SK-N-SH treated with all-trans-retinoic acid at 6 μM for 48 hours (cell line): Measurements from ENCODE around the gene TMC5.

Source experiments
- ATAC-seq: fragments of 200-7000 bp; cut with Tn5 transposase; 3 replicates; pipeline ENCODE4 v1.9.1; 2020; ENCODE audit warnings: mild to moderate bottlenecking, moderate library complexity
- ARNTL ChIP-seq: fragments of 450-650 bp; formaldehyde crosslinking; IDR thresholded peaks from 2 replicates; pipeline ENCODE4 v1.5.0; 2020; ENCODE audit warnings: low read depth, mild to moderate bottlenecking, moderate library complexity, borderline replicate concordance
- BACH2 ChIP-seq: fragments of 250-450 bp; sonication (Bioruptor Pico); IDR thresholded peaks from 2 replicates; pipeline ENCODE4 v1.9.0; 2021; ENCODE audit warnings: mild to moderate bottlenecking, borderline replicate concordance
- CSDC2 ChIP-seq: fragments of 250-450 bp; sonication (Bioruptor Pico); IDR thresholded peaks from 2 replicates; pipeline ENCODE4 v1.5.0; 2020; ENCODE audit warnings: mild to moderate bottlenecking, moderate library complexity
- ESRRG ChIP-seq: fragments of 250-450 bp; sonication (Bioruptor Pico); IDR thresholded peaks from 2 replicates; pipeline ENCODE4 v1.6.1; 2021; ENCODE audit warnings: mild to moderate bottlenecking
- GLIS3 ChIP-seq: fragments of 250-450 bp; sonication (Bioruptor Pico); IDR thresholded peaks from 2 replicates; pipeline ENCODE4 v1.5.0; 2020; ENCODE audit warnings: mild to moderate bottlenecking, moderate library complexity
- ISL1 ChIP-seq: fragments of 250-450 bp; sonication (Bioruptor Pico); IDR thresholded peaks from 2 replicates; pipeline ENCODE4 v2.1.2; 2022; ENCODE audit warnings: mild to moderate bottlenecking, moderate library complexity
- OSR1 ChIP-seq: fragments of 250-450 bp; sonication (Bioruptor Pico); IDR thresholded peaks from 2 replicates; pipeline ENCODE4 v1.8.0; 2022; ENCODE audit warnings: moderate library complexity, mild to moderate bottlenecking, inconsistent platforms
- PPARA ChIP-seq: fragments of 250-450 bp; sonication (Bioruptor Pico); IDR thresholded peaks from 2 replicates; pipeline ENCODE4 v1.5.0; 2020; ENCODE audit warnings: mild to moderate bottlenecking, borderline replicate concordance
- RARB ChIP-seq: fragments of 250-450 bp; sonication (Bioruptor Pico); IDR thresholded peaks from 2 replicates; pipeline ENCODE4 v1.8.0; 2021; ENCODE audit warnings: mild to moderate bottlenecking, moderate library complexity
- SNAI2 ChIP-seq: fragments of 250-450 bp; sonication (Bioruptor Pico); IDR thresholded peaks from 2 replicates; pipeline ENCODE4 v1.5.0; 2020; ENCODE audit warnings: mild to moderate bottlenecking, moderate library complexity
- TCF4 ChIP-seq: fragments of 250-450 bp; sonication (Bioruptor Pico); IDR thresholded peaks from 2 replicates; pipeline ENCODE4 v1.8.0; 2021; ENCODE audit warnings: mild to moderate bottlenecking, moderate library complexity, borderline replicate concordance
- TOX ChIP-seq: fragments of 250-450 bp; sonication (Bioruptor Pico); IDR thresholded peaks from 2 replicates; pipeline ENCODE4 v1.8.0; 2021; ENCODE audit warnings: mild to moderate bottlenecking, moderate library complexity, borderline replicate concordance
- ZC3H10 ChIP-seq: fragments of 250-450 bp; sonication (Bioruptor Pico); IDR thresholded peaks from 2 replicates; pipeline ENCODE4 v1.5.1; 2021; ENCODE audit warnings: mild to moderate bottlenecking, moderate library complexity
- ZFP3 ChIP-seq: fragments of 250-450 bp; sonication (Bioruptor Pico); IDR thresholded peaks from 2 replicates; pipeline ENCODE4 v1.5.0; 2020; ENCODE audit warnings: mild to moderate bottlenecking, moderate library complexity
- ZFP30 ChIP-seq: fragments of 450-650 bp; formaldehyde crosslinking; IDR thresholded peaks from 2 replicates; pipeline ENCODE4 v1.5.0; 2022; ENCODE audit warnings: mild to moderate bottlenecking, moderate library complexity
- ZNF565 ChIP-seq: fragments of 450-650 bp; formaldehyde crosslinking; conservative IDR thresholded peaks from 2 replicates; pipeline ENCODE4 v1.5.0; 2020; ENCODE audit warnings: low read depth, mild to moderate bottlenecking, moderate library complexity
- ZNF70 ChIP-seq: fragments of 450-650 bp; formaldehyde crosslinking; IDR thresholded peaks from 2 replicates; pipeline ENCODE4 v1.5.0; 2020; ENCODE audit warnings: mild to moderate bottlenecking, moderate library complexity
- ZNF8 ChIP-seq: fragments of 450-650 bp; formaldehyde crosslinking; IDR thresholded peaks from 2 replicates; pipeline ENCODE4 v1.5.0; 2020; ENCODE audit warnings: mild to moderate bottlenecking, moderate library complexity
- TF ChIP-seq, protein P1 (sequence below): fragments of 250-450 bp; sonication (Bioruptor Pico); IDR thresholded peaks from 2 replicates; pipeline ENCODE4 v1.8.0; 2021; ENCODE audit warnings: low read depth, mild to moderate bottlenecking, moderate library complexity, borderline replicate concordance
- TF ChIP-seq, protein P2 (sequence below): fragments of 250-450 bp; sonication (Bioruptor Pico); IDR thresholded peaks from 2 replicates; pipeline ENCODE4 v1.5.1; 2021; ENCODE audit warnings: mild to moderate bottlenecking, moderate library complexity
- TF ChIP-seq, protein P3 (sequence below): fragments of 250-450 bp; sonication (Bioruptor Pico); IDR thresholded peaks from 2 replicates; pipeline ENCODE4 v1.5.0; 2020; ENCODE audit warnings: mild to moderate bottlenecking, moderate library complexity
- TF ChIP-seq, protein P4 (sequence below): fragments of 250-450 bp; sonication (Bioruptor Pico); IDR thresholded peaks from 2 replicates; pipeline ENCODE4 v1.8.0; 2020; ENCODE audit warnings: mild to moderate bottlenecking, moderate library complexity, borderline replicate concordance

TMC5 gene

DNA sequence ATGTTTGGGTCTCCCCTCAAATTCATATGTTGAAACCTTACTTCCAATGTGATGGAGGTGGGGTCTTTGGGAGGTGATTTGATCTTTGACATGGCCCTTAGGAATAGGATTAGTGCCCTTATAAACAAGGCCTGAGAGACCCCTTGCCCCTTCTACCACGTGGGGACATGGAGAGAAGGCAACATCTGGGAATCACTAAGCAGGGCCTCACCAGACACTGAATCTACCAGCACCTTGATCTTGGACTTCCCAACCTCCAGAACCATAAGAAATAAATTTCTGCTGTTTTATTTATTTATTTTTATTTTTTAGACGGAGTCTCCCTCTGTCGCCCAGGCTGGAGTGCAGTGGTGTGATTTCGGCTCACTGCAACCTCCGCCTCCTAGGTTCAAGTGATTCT is 64.1 kb downstream of the TMC5 start:
- TF ChIP-seq GLIS3 (CRISPR knock-in tag) (no peak), BACH2 (CRISPR knock-in tag) (no peak), CSDC2 (CRISPR knock-in tag) (no peak), ZNF8 (no peak), RARB (CRISPR knock-in tag) (no peak), PPARA (CRISPR knock-in tag) (no peak), SNAI2 (CRISPR knock-in tag) (no peak), TCF4 (CRISPR knock-in tag) (no peak), OSR1 (CRISPR knock-in tag) (no peak)
- TF ChIP-seq, protein P1, sequence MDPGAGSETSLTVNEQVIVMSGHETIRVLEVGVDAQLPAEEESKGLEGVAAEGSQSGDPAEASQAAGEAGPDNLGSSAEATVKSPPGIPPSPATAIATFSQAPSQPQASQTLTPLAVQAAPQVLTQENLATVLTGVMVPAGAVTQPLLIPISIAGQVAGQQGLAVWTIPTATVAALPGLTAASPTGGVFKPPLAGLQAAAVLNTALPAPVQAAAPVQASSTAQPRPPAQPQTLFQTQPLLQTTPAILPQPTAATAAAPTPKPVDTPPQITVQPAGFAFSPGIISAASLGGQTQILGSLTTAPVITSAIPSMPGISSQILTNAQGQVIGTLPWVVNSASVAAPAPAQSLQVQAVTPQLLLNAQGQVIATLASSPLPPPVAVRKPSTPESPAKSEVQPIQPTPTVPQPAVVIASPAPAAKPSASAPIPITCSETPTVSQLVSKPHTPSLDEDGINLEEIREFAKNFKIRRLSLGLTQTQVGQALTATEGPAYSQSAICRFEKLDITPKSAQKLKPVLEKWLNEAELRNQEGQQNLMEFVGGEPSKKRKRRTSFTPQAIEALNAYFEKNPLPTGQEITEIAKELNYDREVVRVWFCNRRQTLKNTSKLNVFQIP (CRISPR knock-in tag), result no peak
- TF ChIP-seq, protein P2, sequence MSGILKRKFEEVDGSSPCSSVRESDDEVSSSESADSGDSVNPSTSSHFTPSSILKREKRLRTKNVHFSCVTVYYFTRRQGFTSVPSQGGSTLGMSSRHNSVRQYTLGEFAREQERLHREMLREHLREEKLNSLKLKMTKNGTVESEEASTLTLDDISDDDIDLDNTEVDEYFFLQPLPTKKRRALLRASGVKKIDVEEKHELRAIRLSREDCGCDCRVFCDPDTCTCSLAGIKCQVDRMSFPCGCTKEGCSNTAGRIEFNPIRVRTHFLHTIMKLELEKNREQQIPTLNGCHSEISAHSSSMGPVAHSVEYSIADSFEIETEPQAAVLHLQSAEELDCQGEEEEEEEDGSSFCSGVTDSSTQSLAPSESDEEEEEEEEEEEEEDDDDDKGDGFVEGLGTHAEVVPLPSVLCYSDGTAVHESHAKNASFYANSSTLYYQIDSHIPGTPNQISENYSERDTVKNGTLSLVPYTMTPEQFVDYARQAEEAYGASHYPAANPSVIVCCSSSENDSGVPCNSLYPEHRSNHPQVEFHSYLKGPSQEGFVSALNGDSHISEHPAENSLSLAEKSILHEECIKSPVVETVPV, result no peak
- no peak for ATAC-seq

DNA sequence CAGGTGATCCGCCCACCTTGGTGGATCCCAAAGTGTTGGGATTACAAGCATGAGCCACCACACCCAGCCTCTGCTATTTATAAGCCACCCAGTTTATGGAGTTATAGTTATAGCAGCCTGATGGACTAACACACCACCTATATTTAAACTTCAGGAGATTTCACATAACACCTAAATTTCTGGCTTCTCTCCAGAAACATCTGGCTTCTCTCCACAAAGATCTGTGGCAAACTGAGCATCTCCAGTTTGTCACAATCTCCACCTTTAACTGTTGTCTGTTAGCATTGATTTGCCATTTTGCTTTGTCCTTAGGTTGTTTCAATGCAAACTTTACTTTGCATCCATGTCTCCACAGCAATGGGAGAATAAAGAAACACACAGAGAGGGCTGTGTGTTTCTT is 64.6 kb downstream of the TMC5 start:
- no peak for ATAC-seq
- TF ChIP-seq CSDC2 (CRISPR knock-in tag) (no peak), ARNTL (CRISPR knock-in tag) (no peak), RARB (CRISPR knock-in tag) (no peak), TCF4 (CRISPR knock-in tag) (no peak), ZNF70 (CRISPR knock-in tag) (no peak), BACH2 (CRISPR knock-in tag) (no peak), ZFP30 (CRISPR knock-in tag) (no peak), ZC3H10 (CRISPR knock-in tag) (no peak), ZNF565 (no peak), ZNF8 (no peak), GLIS3 (CRISPR knock-in tag) (no peak), SNAI2 (CRISPR knock-in tag) (no peak), ESRRG (no peak), ISL1 (CRISPR knock-in tag) (no peak)
- TF ChIP-seq, protein P2, result no peak

DNA sequence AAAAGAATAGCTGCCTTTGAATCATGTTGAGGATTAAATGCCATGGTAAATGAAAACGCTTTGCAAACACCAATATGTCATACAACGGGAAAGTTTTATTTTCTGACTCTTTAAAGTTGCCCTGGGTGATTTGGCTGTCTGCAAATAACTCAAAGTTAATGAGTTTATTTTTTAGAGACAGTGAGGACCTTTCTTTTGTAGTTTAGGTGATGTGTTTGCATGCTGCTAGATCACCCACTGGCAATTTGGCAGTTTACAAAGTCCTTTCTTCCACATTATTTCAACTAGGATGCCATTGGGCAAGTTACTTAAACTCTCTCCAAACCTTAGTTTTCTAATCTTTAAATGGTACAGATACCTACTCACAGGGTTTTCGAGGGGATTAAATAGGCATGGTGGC is 66.4 kb downstream of the TMC5 start:
- TF ChIP-seq RARB (CRISPR knock-in tag) (no peak), PPARA (CRISPR knock-in tag) (no peak), ZNF8 (no peak), BACH2 (CRISPR knock-in tag) (no peak), ARNTL (CRISPR knock-in tag) (no peak), SNAI2 (CRISPR knock-in tag) (no peak), OSR1 (CRISPR knock-in tag) (no peak), TCF4 (CRISPR knock-in tag) (no peak), ZFP3 (CRISPR knock-in tag) (no peak), ZC3H10 (CRISPR knock-in tag) (no peak), ESRRG (no peak), TOX (CRISPR knock-in tag) (no peak), CSDC2 (CRISPR knock-in tag) (no peak), ZNF565 (no peak), ZNF70 (CRISPR knock-in tag) (no peak)
- TF ChIP-seq, protein P3, sequence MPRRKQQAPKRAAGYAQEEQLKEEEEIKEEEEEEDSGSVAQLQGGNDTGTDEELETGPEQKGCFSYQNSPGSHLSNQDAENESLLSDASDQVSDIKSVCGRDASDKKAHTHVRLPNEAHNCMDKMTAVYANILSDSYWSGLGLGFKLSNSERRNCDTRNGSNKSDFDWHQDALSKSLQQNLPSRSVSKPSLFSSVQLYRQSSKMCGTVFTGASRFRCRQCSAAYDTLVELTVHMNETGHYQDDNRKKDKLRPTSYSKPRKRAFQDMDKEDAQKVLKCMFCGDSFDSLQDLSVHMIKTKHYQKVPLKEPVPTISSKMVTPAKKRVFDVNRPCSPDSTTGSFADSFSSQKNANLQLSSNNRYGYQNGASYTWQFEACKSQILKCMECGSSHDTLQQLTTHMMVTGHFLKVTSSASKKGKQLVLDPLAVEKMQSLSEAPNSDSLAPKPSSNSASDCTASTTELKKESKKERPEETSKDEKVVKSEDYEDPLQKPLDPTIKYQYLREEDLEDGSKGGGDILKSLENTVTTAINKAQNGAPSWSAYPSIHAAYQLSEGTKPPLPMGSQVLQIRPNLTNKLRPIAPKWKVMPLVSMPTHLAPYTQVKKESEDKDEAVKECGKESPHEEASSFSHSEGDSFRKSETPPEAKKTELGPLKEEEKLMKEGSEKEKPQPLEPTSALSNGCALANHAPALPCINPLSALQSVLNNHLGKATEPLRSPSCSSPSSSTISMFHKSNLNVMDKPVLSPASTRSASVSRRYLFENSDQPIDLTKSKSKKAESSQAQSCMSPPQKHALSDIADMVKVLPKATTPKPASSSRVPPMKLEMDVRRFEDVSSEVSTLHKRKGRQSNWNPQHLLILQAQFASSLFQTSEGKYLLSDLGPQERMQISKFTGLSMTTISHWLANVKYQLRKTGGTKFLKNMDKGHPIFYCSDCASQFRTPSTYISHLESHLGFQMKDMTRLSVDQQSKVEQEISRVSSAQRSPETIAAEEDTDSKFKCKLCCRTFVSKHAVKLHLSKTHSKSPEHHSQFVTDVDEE (CRISPR knock-in tag), result no peak
- TF ChIP-seq, protein P4, sequence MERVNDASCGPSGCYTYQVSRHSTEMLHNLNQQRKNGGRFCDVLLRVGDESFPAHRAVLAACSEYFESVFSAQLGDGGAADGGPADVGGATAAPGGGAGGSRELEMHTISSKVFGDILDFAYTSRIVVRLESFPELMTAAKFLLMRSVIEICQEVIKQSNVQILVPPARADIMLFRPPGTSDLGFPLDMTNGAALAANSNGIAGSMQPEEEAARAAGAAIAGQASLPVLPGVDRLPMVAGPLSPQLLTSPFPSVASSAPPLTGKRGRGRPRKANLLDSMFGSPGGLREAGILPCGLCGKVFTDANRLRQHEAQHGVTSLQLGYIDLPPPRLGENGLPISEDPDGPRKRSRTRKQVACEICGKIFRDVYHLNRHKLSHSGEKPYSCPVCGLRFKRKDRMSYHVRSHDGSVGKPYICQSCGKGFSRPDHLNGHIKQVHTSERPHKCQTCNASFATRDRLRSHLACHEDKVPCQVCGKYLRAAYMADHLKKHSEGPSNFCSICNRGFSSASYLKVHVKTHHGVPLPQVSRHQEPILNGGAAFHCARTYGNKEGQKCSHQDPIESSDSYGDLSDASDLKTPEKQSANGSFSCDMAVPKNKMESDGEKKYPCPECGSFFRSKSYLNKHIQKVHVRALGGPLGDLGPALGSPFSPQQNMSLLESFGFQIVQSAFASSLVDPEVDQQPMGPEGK (CRISPR knock-in tag), result no peak
- TF ChIP-seq, protein P1 (CRISPR knock-in tag), result no peak
- TF ChIP-seq, protein P2, result no peak
- TF ChIP-seq, all 23 proteins: peak for 0
- ATAC-seq, result no peak
